Measurements from ENCODE around the gene MMP25.
A peak's percentile ranks its signal among the peaks of the same experiment; 100 is the strongest.
"Not testable (repeated sequence)": the region's sequence is repeated elsewhere in the genome, so short reads cannot be mapped to it uniquely, and the experiment has no call there.

MMP25 gene

GRCh38 chr16:3030222-3031212 is 15.8 kb upstream of the MMP25 start:
- no peak for DNase-seq

- no peak for DNase-seq
These were observed 13.7 kb upstream of the MMP25 start for GRCh38 chr16:3032624-3033023.

GRCh38 chr16:3035289-3035971 is 10.9 kb upstream of the MMP25 start:
- no peak for DNase-seq

- no peak for DNase-seq
These were observed 10.2 kb upstream of the MMP25 start for GRCh38 chr16:3035972-3036725.

GRCh38 chr16:3036726-3037315 is 9.5 kb upstream of the MMP25 start, which contains the start of gene BICDL2:
TSS of gene BICDL2 (minus strand) at chr16:3036944. CDS start at chr16:3035496, 1,448 bp downstream.
- DNase-seq, result no peak

- peak; percentile 76 for DNase-seq
These were observed 8.1 kb upstream of the MMP25 start for GRCh38 chr16:3038256-3038655.

- DNase-seq, result no peak
These were observed 7.5 kb upstream of the MMP25 start for GRCh38 chr16:3038896-3039295.

- no peak for DNase-seq
These were observed 4.0 kb upstream of the MMP25 start for GRCh38 chr16:3042376-3042775.

GRCh38 chr16:3044708-3045107 is 1.7 kb upstream of the MMP25 start:
- DNase-seq, result no peak

GRCh38 chr16:3046641-3047386 is 453 bp downstream of the MMP25 start:
- DNase-seq, result no peak

- no peak for DNase-seq
These were observed 993 bp downstream of the MMP25 start for GRCh38 chr16:3047387-3047720.

GRCh38 chr16:3049921-3050481 is 3.6 kb downstream of the MMP25 start:
- DNase-seq, result no peak

GRCh38 chr16:3050487-3050886 is 4.1 kb downstream of the MMP25 start:
- DNase-seq, result no peak

GRCh38 chr16:3051009-3051408 is 4.6 kb downstream of the MMP25 start:
- DNase-seq, result no peak

- DNase-seq, result no peak
These were observed 5.1 kb downstream of the MMP25 start for GRCh38 chr16:3051494-3051893.

- not testable (repeated sequence) for DNase-seq
These were observed 6.4 kb downstream of the MMP25 start for GRCh38 chr16:3052571-3053329.

- not testable (repeated sequence) for DNase-seq
These were observed 7.0 kb downstream of the MMP25 start for GRCh38 chr16:3053330-3053710.

GRCh38 chr16:3054965-3055733 is 8.8 kb downstream of the MMP25 start:
- no peak for DNase-seq

- DNase-seq, result not testable (repeated sequence)
These were observed 9.4 kb downstream of the MMP25 start for GRCh38 chr16:3055734-3056115.

All from DMS153 (cell line).